H1 (cell line): Measurements from ENCODE around the gene ANK3. TPM values are rescaled to one million over a fixed set of nuclear protein-coding genes. Genes with fewer than 3 reads are reported as not detected.

Source experiments
- CTCF ChIA-PET: fragments of 300-600 bp; sonication (Branson Sonifier 250); formaldehyde crosslinking; loops from one replicate; lab custom pipeline; 2021; ENCODE audit not compliant: partially characterized antibody; lab: Charles Lee
- POLR2A ChIA-PET: fragments of 300-600 bp; sonication (Branson Sonifier 250); formaldehyde crosslinking; loops from one replicate; lab custom pipeline; 2021; ENCODE audit warnings: inconsistent platforms; ENCODE audit not compliant: partially characterized antibody; lab: Charles Lee
- DNase-seq, 2 experiments: peaks; one replicate each; pipeline versions ENCODE4 v3.0.0 to v3.0.0-alpha.2; 2010 to 2022; ENCODE audit warnings: low spot score in 2 of 2, low read depth in 1 of 2, mixed read lengths in 1 of 2
- FAIRE-seq: peaks from 2 replicates; lab custom pipeline; 2011; peaks lifted over from hg19 to GRCh38; lab: Jason Lieb, UNC
- H2AFZ ChIP-seq: 2 replicates; pipeline ENCODE4 v1.8.1; 2012; ENCODE audit warnings: low read length, inconsistent platforms
- H2AK5ac ChIP-seq: 2 replicates; pipeline ENCODE4 v1.6.1; 2013; ENCODE audit warnings: low read depth, low read length
- H2BK120ac ChIP-seq: replicated peaks from 2 replicates; pipeline ENCODE3; 2013; ENCODE audit warnings: low read depth, low read length, inconsistent platforms
- H2BK12ac ChIP-seq: 2 replicates; pipeline ENCODE4 v1.6.1; 2013; ENCODE audit warnings: low read depth, low read length
- H2BK15ac ChIP-seq: 2 replicates; pipeline ENCODE4 v1.6.1; 2013; ENCODE audit warnings: low read length
- H2BK20ac ChIP-seq: 2 replicates; pipeline ENCODE4 v1.6.1; 2013; ENCODE audit warnings: low read length
- H2BK5ac ChIP-seq: 2 replicates; pipeline ENCODE4 v1.6.1; 2013; ENCODE audit warnings: low read depth, low read length
- H3K14ac ChIP-seq: 2 replicates; pipeline ENCODE4 v1.6.1; 2013; ENCODE audit warnings: inconsistent platforms; ENCODE audit not compliant: insufficient read length
- H3K18ac ChIP-seq: 2 replicates; pipeline ENCODE4 v1.6.1; 2013; ENCODE audit warnings: low read length; ENCODE audit errors: extremely low read depth
- H3K23ac ChIP-seq: 2 replicates; pipeline ENCODE4 v1.6.1; 2013; ENCODE audit warnings: inconsistent platforms; ENCODE audit not compliant: insufficient read length
- H3K23me2 ChIP-seq: 2 replicates; pipeline ENCODE4 v1.6.1; 2013; ENCODE audit warnings: low read depth, low read length
- H3K27ac ChIP-seq: 2 replicates; pipeline ENCODE4 v1.6.1; 2011; ENCODE audit warnings: low read depth, low read length, inconsistent platforms
- H3K27me3 ChIP-seq, 4 experiments: replicated peaks in 1 of 4; 1 replicate in 1 of 4; 2 replicates in 3 of 4; pipeline versions ENCODE4 v1.6.1 to v1.8.1; 2011 to 2013; ENCODE audit warnings: low read length in 3 of 4, mild to moderate bottlenecking in 3 of 4, inconsistent platforms in 2 of 4, mixed read lengths in 2 of 4, moderate library complexity in 1 of 4; ENCODE audit not compliant: control insufficient read depth in 3 of 4, insufficient read depth in 3 of 4; ENCODE audit errors: extremely low read depth in 1 of 4
- H3K36me3 ChIP-seq, 4 experiments: 2 replicates each; pipeline versions ENCODE4 v1.6.1 to v1.8.1; 2011 to 2013; ENCODE audit warnings: mild to moderate bottlenecking in 4 of 4, low read length in 3 of 4, moderate library complexity in 2 of 4, control low read depth in 1 of 4, inconsistent platforms in 1 of 4; ENCODE audit not compliant: insufficient read depth in 4 of 4, control insufficient read depth in 2 of 4
- H3K4ac ChIP-seq: replicated peaks from 2 replicates; pipeline ENCODE3; 2013; ENCODE audit warnings: low read length, low read depth, mixed read lengths, inconsistent platforms; ENCODE audit not compliant: insufficient read length
- H3K4me1 ChIP-seq, 4 experiments: replicated peaks in 1 of 4; 1 replicate in 1 of 4; 2 replicates in 3 of 4; pipeline versions ENCODE4 v1.6.1 to v1.8.1; 2011 to 2013; ENCODE audit warnings: low read length in 3 of 4, inconsistent platforms in 2 of 4, mixed read lengths in 1 of 4; ENCODE audit not compliant: insufficient read depth in 4 of 4, control insufficient read depth in 3 of 4
- H3K4me2 ChIP-seq, 2 experiments: 2 replicates each; pipeline versions ENCODE4 v1.6.1 to v1.8.1; 2011 to 2013; ENCODE audit warnings: low read depth in 2 of 2, low read length in 2 of 2, control low read depth in 1 of 2, inconsistent platforms in 1 of 2, mild to moderate bottlenecking in 1 of 2; ENCODE audit not compliant: insufficient read depth in 1 of 2
- H3K4me3 ChIP-seq, 4 experiments: fragments of 200-600, 300-600 bp in 1 of 4; sonication (generic), shearing (Covaris generic), sonication (Bioruptor Twin) in 1 of 4; 2 replicates each; pipeline versions ENCODE4 v1.5.1 to v1.8.1; 2011 to 2016; ENCODE audit warnings: low read length in 4 of 4, low read depth in 3 of 4, control low read depth in 2 of 4, inconsistent platforms in 2 of 4, mild to moderate bottlenecking in 2 of 4, mixed read lengths in 1 of 4, moderate library complexity in 1 of 4; ENCODE audit not compliant: insufficient read depth in 2 of 4; ENCODE audit errors: extremely low read depth in 1 of 4
- H3K56ac ChIP-seq: replicated peaks from 2 replicates; pipeline ENCODE3; 2013; ENCODE audit warnings: low read depth, mild to moderate bottlenecking, mixed read lengths, low read length, inconsistent platforms; ENCODE audit not compliant: insufficient read length
- H3K79me1 ChIP-seq: 2 replicates; pipeline ENCODE4 v1.6.1; 2013; ENCODE audit warnings: low read depth, low read length, control low read depth
- H3K79me2 ChIP-seq, 2 experiments: 2 replicates each; pipeline versions ENCODE4 v1.6.1 to v1.8.1; 2012 to 2013; ENCODE audit warnings: low read length in 2 of 2, mild to moderate bottlenecking in 2 of 2, inconsistent platforms in 1 of 2; ENCODE audit not compliant: insufficient read depth in 2 of 2, control insufficient read depth in 1 of 2
- H3K9ac ChIP-seq, 4 experiments: replicated peaks in 1 of 4; 1 replicate in 1 of 4; 2 replicates in 3 of 4; pipeline versions ENCODE4 v1.6.1 to v1.8.1; 2011 to 2013; ENCODE audit warnings: low read depth in 3 of 4, low read length in 3 of 4, control low read depth in 2 of 4, mild to moderate bottlenecking in 2 of 4, moderate library complexity in 2 of 4, inconsistent platforms in 1 of 4; ENCODE audit errors: extremely low read depth in 1 of 4
- H3K9me3 ChIP-seq, 2 experiments: 2 replicates each; pipeline versions ENCODE4 v1.6.1 to v1.8.1; 2012 to 2013; ENCODE audit warnings: mild to moderate bottlenecking in 2 of 2, moderate library complexity in 2 of 2, control low read depth in 1 of 2, inconsistent platforms in 1 of 2, low read depth in 1 of 2, low read length in 1 of 2, mixed read lengths in 1 of 2; ENCODE audit not compliant: insufficient read depth in 2 of 2
- H4K20me1 ChIP-seq, 2 experiments: replicated peaks in 1 of 2; 2 replicates each; pipeline versions ENCODE3 to v1.8.1; 2011 to 2013; ENCODE audit warnings: inconsistent platforms in 2 of 2, low read length in 2 of 2, mild to moderate bottlenecking in 1 of 2; ENCODE audit not compliant: insufficient read depth in 2 of 2, control insufficient read depth in 1 of 2
- H4K5ac ChIP-seq: 2 replicates; pipeline ENCODE4 v1.6.1; 2013; ENCODE audit warnings: low read length, low read depth, mixed read lengths, inconsistent platforms; ENCODE audit not compliant: insufficient read length
- H4K8ac ChIP-seq: 2 replicates; pipeline ENCODE4 v1.8.0; 2013; ENCODE audit warnings: mild to moderate bottlenecking, moderate library complexity, low read length, inconsistent platforms; ENCODE audit not compliant: insufficient read depth; ENCODE audit errors: extremely low read depth
- H4K91ac ChIP-seq: replicated peaks from 2 replicates; pipeline ENCODE3; 2013; ENCODE audit warnings: low read length, mixed read lengths, inconsistent platforms; ENCODE audit not compliant: insufficient read length
- BACH1 ChIP-seq: IDR thresholded peaks from 2 replicates; pipeline ENCODE4 v1.6.1; 2012; ENCODE audit warnings: low read length, improper control_type of control experiment
- BCL11A ChIP-seq, 2 experiments: IDR thresholded peaks; one replicate each; pipeline ENCODE4 v1.6.1; 2011; ENCODE audit warnings: low read depth in 2 of 2, low read length in 2 of 2, mild to moderate bottlenecking in 2 of 2
- CHD1 ChIP-seq: IDR thresholded peaks from 2 replicates; pipeline ENCODE4 v1.6.1; 2012; ENCODE audit warnings: low read depth, low read length, improper control_type of control experiment
- CHD2 ChIP-seq: IDR thresholded peaks from 2 replicates; pipeline ENCODE4 v1.6.1; 2012; ENCODE audit warnings: low read length, improper control_type of control experiment
- KDM5A ChIP-seq: fragments of 200-600 bp; IDR thresholded peaks from 2 replicates; pipeline ENCODE4 v1.7.1; 2012; ENCODE audit warnings: mild to moderate bottlenecking, low read length, inconsistent platforms, mixed read lengths
- MAFK ChIP-seq: IDR thresholded peaks from 2 replicates; pipeline ENCODE4 v1.6.1; 2012; ENCODE audit warnings: low read depth, mild to moderate bottlenecking, improper control_type of control experiment, low read length
- TBP ChIP-seq: IDR thresholded peaks from 2 replicates; pipeline ENCODE4 v1.6.1; 2011; ENCODE audit warnings: low read depth, low read length, improper control_type of control experiment
- WGBS, 2 experiments: shearing (Covaris generic) in 1 of 2; methylation state at CpG; one replicate each; pipeline versions ENCODE4 v1.1.6 to v1.1.7; 2013 to 2015; ENCODE audit warnings: low lambda C conversion rate in 2 of 2, mixed read lengths in 2 of 2, inconsistent platforms in 1 of 2, low coverage in 1 of 2, missing lambda C conversion rate in 1 of 2; ENCODE audit not compliant: insufficient replicate concordance in 2 of 2, insufficient coverage in 1 of 2, insufficient read length in 1 of 2; ENCODE audit errors: extremely low coverage in 1 of 2, missing lambda C conversion rate in 1 of 2; 5-methylcytosine and 5-hydroxymethylcytosine counted together
- polyA plus RNA-seq, 7 experiments: library from polyadenylated mRNA; depleted of rRNA in 3 of 7; stranded (reverse) in 5 of 7; unstranded in 2 of 7; fragments of >200 nt in 5 of 7; fragments of 200-250 nt in 2 of 7; gene quantifications; 1 replicate in 5 of 7; 2 replicates in 1 of 7; 4 replicates in 1 of 7; pipeline versions ENCODE4 v1.2.1 to v1.2.3, GENCODE V29; 2011 to 2013; ENCODE audit warnings: missing spikeins in 2 of 7, mixed read lengths in 2 of 7
- total RNA-seq: library from RNA; stranded (reverse); fragmentation: NEBNext Ultra II Directional; extraction: Animal tissue kit (Norgen Biotek cat#: 25700); gene quantifications from 2 replicates; pipeline ENCODE4 v1.2.1, GENCODE V29; 2021
- TF ChIP-seq, protein P1 (sequence below): IDR thresholded peaks from 2 replicates; pipeline ENCODE4 v1.6.1; 2012; ENCODE audit warnings: low read length, inconsistent platforms

The ANK3 gene
- total and polyA plus RNA-seq, 2 of the 8 experiments (the other 6 are each of a cell fraction or from before 2014, with no cell fraction given) = 18.1 to 67.9 TPM

DNA sequence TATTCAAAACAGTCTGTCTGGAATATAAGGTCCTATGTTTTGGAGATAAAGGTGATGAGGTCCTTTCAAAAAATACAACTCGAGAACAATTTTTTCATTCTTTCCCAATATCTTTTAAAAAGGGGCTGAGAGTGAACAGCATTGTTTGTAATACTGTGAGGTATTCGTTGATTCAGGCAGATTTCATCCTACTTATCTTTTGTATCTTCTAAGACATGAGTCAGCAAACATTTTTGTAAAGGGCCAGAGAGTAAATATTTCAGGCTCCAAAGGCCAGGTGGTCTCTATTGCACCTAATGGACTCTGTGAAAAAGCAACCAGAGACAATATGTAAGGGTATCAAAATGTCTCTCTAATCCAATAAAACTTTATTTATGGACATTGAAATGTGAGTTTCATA lies 8.1 kb upstream of the ANK3 start:
- H3K4me2 ChIP-seq = no peak overlapping the region
- H3K23ac ChIP-seq = no peak overlapping the region
- H2BK12ac ChIP-seq = no peak overlapping the region
- no peaks in the 10 kb centered on the region for H3K23me2 ChIP-seq
- no peak for TF ChIP-seq BACH1
- TF ChIP-seq, protein P1, sequence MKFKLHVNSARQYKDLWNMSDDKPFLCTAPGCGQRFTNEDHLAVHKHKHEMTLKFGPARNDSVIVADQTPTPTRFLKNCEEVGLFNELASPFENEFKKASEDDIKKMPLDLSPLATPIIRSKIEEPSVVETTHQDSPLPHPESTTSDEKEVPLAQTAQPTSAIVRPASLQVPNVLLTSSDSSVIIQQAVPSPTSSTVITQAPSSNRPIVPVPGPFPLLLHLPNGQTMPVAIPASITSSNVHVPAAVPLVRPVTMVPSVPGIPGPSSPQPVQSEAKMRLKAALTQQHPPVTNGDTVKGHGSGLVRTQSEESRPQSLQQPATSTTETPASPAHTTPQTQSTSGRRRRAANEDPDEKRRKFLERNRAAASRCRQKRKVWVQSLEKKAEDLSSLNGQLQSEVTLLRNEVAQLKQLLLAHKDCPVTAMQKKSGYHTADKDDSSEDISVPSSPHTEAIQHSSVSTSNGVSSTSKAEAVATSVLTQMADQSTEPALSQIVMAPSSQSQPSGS = no peak
- no peak for TF ChIP-seq TBP
- no peak for TF ChIP-seq CHD1
- TF ChIP-seq MAFK = 0 out of 2 replicates have a peak, but pooled peaks have one; percentile 7
- TF ChIP-seq BCL11A (IDR thresholded peaks at IDR 0.05; ENCODE audit: low read depth in 2 of 2, low read length in 2 of 2) = no peak
- TF ChIP-seq KDM5A = no peak
- no peak for TF ChIP-seq CHD2
- CTCF ChIA-PET = no interaction called here
- H2AFZ ChIP-seq = no peak overlapping the region
- H4K91ac ChIP-seq = no peak overlapping the region
- H4K8ac ChIP-seq = no peak overlapping the region
- H2BK5ac ChIP-seq = no peak overlapping the region
- H3K79me2 ChIP-seq = no peaks in the 10 kb centered on the region
- 91% methylated on average over 2 of the region's 2 CpGs; no CpG with 5 or more reads in 1 of the 2 experiments for WGBS, 2 experiments
- no peak overlapping the region for H3K4me3 ChIP-seq
- no peaks in the 10 kb centered on the region for H3K36me3 ChIP-seq
- H3K9ac ChIP-seq = no peak overlapping the region
- no peaks in the 10 kb centered on the region for H4K20me1 ChIP-seq
- no peak overlapping the region for H3K27ac ChIP-seq
- 0 out of 7 replicates have a peak, but pooled peaks cover 0 to 2% (median 0%) of the 10 kb centered on the region in 4 experiments for H3K4me1 ChIP-seq
- H2BK120ac ChIP-seq = no peak overlapping the region
- no peaks in the 10 kb centered on the region for H3K79me1 ChIP-seq
- no peak overlapping the region for H3K18ac ChIP-seq
- DNase-seq = no peak
- POLR2A ChIA-PET = no interaction called here
- no peak for FAIRE-seq
- H3K14ac ChIP-seq = no peak overlapping the region
- H3K4ac ChIP-seq = no peak overlapping the region
- no peak overlapping the region for H4K5ac ChIP-seq
- H2BK20ac ChIP-seq = no peak overlapping the region
- no peaks in the 10 kb centered on the region for H3K27me3 ChIP-seq
- no peak overlapping the region for H2AK5ac ChIP-seq
- no peaks in the 10 kb centered on the region for H3K9me3 ChIP-seq
- H3K56ac ChIP-seq = no peak overlapping the region
- H2BK15ac ChIP-seq = no peak overlapping the region
